Ecto neural progenitor cell (in vitro differentiated cells): ENCODE results near the gene BRD9.
"Not testable (repeated sequence)": the region's sequence is repeated elsewhere in the genome, so short reads cannot be mapped to it uniquely, and the experiment has no call there.

Experiments used
- DNase-seq: peaks from one replicate; pipeline ENCODE4 v3.0.0-alpha.2; 2018; ENCODE audit warnings: low spot score

BRD9 gene

GRCh38 chr5:902129-902916 is 9.7 kb upstream of the BRD9 start:
- no peak for DNase-seq

- no peak for DNase-seq
These were observed 8.2 kb upstream of the BRD9 start for GRCh38 chr5:900781-901180.

DNA sequence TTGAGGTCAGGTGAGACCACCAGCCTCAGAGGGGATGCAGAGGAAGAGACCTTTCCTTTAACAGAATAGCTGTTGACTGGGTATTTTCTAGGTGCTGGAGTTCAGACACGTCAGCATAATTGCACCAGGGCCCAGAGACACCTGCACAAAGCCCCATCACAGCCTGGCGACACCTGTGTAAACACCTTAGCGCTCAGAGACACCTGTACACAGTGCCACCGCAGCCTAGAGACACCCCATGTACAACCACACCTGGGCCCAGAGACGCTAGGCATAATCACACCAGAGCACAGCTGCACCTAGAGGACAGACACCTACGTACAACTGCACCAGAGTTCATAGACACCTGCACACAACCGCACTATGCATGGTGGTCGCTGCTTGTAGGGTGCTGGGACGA is 1.1 kb upstream of the BRD9 start:
- no peak for DNase-seq

DNA sequence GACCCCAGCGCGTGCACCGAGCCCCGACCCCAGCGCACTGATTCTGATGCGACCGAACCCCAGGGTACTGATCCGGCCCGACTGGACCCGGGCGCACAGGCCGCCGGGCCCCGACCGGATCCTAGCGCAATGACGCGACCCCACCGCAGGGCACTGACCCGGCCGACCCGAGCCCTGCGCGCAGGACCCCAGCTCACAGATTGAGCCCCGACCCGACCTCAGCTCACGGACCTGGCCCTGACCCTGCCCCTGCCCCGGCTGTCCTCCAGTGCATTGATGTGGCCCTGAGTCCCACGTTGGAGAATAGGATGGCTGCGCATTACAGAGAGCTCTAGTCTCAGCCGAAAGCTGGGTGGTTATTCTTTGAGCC is 521 bp upstream of the BRD9 start:
- DNase-seq, result no peak

DNA sequence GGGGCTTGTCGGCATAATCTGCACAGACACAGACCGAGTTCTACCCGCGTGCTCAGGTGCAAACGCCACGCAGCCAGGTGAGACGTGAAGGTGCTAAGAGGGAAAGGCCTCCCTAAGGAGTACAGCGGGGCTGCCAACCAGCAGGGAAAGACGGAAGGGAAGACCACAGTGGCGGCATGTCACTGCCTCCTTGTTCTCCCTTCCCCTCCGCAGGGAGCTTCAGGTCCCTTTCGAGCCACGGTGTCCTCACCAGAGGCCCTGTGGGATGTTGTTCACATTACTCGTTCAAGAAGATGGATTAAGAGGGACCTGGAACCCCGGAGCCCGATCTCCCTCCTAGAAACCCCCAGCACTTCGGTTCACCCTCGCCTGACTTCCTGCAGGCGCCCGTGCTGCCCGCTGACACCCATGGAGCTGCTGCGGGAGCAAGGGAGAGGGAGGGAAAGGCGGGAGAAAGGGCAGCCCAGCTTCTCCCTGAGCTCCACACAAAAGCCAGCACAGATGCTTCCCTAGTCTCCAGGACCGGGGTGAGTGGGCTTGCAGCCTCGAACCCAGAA is 686 bp downstream of the BRD9 start:
- DNase-seq, result no peak

- DNase-seq, result no peak
These were observed 1.3 kb downstream of the BRD9 start for GRCh38 chr5:891117-891836.

DNA sequence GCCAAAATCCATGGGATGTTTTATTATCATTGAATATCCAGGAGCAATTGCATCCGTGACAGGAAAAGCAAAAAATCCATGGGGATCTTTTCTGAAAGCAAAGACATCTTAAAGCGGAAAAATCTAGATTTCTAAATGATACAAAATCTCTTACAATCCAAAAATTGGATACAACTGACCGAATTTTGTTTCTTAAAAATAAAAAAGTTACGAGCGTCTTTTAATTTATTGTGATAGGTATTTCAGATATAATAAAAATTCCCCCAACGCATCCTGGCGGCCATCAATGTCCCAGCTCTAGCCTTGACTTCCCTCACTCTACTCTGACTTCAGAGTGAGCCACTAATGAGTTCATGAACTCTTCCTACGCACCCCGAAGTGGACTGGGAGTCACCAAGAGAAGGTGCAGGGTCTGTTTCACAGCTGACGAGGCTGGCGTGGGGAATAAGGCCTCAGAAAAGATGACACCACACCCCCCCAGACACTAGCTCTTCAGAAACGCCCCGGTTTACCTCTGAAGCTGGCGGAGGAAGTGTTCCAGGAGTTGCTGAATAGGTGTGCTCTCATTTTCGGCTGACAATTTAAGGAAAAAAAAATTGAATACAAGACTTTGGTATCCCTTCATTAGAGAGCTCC is 3.4 kb downstream of the BRD9 start:
- no peak for DNase-seq

DNA sequence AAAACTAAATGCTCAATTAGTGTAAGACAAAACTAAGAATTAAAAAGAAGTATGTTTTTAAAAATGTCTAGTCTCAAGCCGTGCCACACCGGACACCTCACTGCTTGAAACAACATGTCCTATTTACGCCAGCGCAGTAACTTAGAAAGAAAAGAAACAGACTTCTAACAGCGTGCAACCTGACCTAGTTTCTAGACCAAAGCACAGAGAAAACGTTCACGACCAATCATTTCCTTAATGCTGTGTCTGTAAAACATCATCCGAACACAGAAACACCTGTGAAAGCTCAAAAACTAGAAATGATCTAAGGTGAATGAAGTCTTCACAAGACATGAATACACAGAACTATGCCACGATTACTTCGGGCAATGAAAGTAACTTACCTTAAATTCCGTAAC is 4.0 kb downstream of the BRD9 start:
- DNase-seq, result no peak

DNA sequence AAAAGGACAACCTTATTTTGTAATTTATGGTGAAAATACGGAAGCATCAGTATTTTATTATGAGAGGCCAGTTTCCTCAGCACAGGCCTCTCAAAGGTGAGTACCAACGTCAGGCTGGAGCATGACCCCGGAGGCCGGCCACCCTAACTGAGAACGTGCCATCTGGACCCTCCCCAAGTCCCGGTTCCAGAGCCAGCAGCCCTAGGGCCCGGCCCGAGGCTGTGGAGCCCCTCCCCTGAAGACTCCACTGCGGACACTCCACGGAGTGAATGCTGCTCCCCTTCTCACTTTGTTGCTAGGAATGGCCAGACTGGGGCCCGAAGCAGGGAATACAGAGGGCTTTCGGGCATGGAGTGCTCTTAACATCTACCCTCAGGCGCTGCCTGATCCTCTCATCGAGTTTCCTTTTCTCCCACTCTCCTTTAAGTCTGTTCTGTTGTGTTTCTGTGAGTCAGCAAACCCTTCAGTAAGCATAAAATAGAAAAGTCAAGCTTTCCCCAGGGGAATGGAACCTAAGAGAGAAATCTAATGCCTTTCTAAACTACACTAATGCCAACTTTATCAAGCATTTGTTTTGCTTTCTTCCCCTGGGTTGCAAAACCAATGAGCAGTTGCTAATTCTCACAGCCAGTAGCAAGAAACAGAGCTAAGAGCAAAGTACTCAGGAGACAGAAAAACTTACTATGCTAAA is 4.5 kb downstream of the BRD9 start:
- no peak for DNase-seq

DNA sequence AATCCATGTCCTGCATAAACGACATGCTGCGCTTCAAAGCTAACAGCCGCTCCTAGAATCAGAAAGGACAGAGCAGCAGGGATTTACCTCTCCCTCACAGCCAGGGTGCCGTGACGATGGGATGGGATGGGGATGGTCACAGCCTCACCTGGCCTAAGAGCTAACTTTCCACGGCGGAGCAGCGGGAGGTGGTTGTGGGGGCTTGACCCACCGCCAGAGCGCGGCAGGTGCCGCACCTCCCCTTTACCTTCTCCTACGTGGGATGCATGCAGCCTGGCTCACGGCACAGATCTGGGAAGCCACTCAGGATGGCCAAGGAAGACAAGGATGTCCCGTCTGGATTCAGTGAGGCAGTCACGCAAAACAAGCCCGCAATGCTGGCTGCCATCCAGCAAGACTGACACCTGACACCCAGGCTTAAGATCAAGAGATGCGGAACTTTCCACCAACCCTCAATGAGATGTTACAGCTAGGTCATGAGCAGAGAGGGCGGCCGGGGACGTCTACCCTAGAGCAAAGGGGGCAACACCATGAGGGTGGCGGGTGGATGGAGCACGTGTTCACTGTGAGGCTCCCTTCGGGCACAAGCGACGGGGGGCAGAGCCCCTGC is 5.8 kb downstream of the BRD9 start:
- DNase-seq, result no peak

DNA sequence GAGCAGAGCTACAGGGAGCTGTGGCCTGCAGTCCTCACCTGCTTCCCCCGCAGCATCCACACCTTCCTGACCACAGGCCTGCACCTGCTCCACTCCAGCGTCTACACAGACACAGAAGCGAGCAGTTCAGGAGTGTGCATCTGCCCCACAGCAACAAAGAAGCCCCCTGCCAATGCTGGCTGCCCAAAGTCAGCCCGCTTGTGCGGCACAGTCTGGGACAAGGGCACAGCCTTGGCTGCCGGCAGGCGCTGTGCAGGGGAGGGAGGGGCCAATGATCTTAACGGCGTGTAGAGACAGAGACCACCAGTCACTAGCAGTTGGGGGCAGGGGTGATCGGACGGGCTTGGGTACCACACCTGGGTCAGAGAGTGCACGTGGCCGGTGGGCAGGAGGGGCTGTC is 6.6 kb downstream of the BRD9 start:
- no peak for DNase-seq

GRCh38 chr5:885529-885928 is 7.1 kb downstream of the BRD9 start:
- no peak for DNase-seq

DNA sequence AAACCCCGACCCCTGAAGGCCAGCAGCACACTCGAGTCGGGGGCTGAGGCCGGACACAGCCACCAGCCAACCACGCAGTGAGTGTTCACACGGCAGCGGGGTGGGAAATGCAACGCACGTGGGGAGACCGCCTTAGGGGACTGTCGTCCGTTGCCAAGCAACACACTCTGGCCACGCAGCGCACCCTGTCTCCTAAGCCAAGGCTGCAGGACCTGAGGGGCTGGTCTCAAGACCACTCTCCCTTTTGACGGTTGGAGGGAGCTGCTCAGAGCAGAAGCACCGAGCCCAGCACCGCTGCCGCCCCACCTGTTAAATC is 7.5 kb downstream of the BRD9 start:
- DNase-seq, result no peak

GRCh38 chr5:884345-885126 is 8.1 kb downstream of the BRD9 start:
- no peak for DNase-seq

- DNase-seq, result no peak
These were observed 9.0 kb downstream of the BRD9 start for GRCh38 chr5:883475-884181.

DNA sequence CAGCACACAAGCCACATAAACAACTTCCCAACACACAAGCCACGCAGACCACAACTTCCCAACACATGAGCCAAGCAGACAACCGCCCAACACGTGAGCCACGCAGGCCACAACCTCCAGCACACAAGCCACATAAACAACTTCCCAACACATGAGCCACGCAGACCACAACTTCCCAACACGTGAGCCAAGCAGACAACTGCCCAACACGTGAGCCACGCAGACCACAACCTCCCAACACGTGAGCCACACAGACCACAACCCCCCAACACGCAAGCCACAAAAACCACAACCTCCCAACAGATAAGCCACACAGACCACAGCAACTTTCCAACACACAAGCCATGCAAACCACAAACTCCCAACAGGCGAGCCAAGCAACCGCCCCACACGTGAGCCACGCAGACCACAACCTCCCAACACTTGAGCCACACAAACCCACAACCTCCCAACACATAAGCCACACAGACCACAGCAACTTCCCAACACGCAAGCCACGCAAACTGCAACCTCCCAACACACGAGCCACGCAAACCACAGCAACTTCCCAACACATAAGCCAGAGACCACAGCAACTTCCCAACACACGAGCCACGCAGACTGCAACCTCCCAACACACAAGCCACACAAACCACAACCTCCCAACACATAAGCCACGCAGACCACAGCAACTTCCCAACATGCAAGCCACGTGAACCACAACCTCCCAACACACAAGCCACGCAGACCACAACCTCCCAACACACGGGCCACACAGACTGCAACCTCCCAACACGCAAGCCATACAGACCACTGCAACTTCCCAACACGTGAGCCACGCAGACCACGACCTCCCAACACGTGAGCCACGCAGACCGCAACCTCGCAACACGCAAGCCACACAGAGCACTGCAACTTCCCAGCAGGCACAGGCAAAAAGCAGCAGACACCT is 10.1 kb downstream of the BRD9 start:
- no peak for DNase-seq

DNA sequence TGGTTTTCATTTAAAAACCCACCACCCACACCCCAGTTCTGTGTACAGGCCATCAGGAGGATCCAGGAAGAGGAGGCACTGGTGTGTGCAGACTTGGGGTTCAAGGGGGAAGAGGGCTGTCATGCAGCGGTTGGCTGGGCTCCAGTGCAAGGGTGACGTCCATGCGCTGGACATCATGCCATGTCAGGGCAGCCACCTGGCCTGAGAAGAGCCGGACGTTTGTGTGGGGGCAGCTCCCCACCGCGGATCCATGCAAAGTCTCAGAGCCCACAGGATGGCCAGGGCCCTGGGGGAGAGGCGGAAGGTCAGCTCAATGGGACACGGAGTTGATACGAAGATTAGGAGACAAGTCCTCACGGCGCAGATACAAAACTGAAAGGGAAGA is 11.1 kb downstream of the BRD9 start:
- no peak for DNase-seq

DNA sequence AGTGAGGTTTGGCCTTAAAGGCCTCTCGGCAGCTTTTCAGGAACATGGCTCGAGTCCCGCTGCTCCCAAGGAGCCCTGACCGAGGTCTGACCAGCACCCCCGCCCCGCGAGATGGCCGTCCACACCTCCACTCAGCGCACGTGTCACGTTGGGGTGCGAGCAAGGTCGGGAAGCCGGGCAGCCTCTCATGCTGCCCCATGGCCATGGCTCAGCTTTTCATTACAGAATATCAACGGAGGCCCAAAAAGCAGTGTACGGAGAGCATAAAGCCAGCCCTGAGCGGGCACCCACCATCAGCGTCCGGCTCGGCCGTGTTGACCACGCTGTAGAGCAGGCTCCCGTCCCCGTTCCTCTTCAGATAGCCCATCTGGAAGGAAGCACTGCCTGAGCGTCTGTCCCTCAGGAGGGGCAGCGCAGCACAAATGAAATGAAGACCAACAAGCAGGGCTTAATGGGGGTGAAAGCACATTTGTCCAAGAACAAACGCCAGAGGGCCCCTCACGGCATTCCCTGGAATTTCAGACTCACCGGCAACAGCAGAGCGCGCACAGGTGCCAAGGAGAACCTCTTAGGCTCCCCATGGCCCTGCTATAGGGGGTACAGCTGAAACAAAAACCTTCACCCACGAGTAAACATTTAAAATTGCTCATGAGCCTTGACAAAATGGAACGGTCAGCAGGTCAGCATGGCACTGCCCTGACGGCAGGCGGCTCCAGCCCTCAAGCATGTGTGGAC is 11.6 kb downstream of the BRD9 start:
- no peak for DNase-seq

GRCh38 chr5:878677-879076 is 13.9 kb downstream of the BRD9 start:
- not testable (repeated sequence) for DNase-seq
